Loucy (cell line): ENCODE measurements around the gene CPPED1.

Experiments used
- H2AFZ ChIP-seq: fragments of 200-600 bp; sonication (generic); 2 replicates; pipeline ENCODE4 v1.6.0; 2016; ENCODE audit warnings: antibody characterized with exemption, mild to moderate bottlenecking, low read length, moderate library complexity
- H3F3A ChIP-seq: fragments of 200-600 bp; 2 replicates; pipeline ENCODE4 v1.6.0; 2016; ENCODE audit warnings: antibody characterized with exemption, low read depth, mild to moderate bottlenecking
- H3K27me3 ChIP-seq: fragments of 200-600 bp; sonication (generic); 2 replicates; pipeline ENCODE4 v1.6.1; 2014; ENCODE audit warnings: low read length, mild to moderate bottlenecking; ENCODE audit not compliant: insufficient read depth, poor library complexity, severe bottlenecking
- H3K36me3 ChIP-seq: fragments of 200-600 bp; sonication (generic); 2 replicates; pipeline ENCODE4 v1.6.1; 2016; ENCODE audit warnings: low read length; ENCODE audit not compliant: insufficient read depth
- H3K4me1 ChIP-seq: fragments of 200-600 bp; sonication (generic); 2 replicates; pipeline ENCODE4 v1.5.1; 2014; ENCODE audit warnings: low read length, mild to moderate bottlenecking; ENCODE audit not compliant: insufficient read depth, poor library complexity, severe bottlenecking
- H3K4me2 ChIP-seq: fragments of 200-600 bp; sonication (generic); 2 replicates; pipeline ENCODE4 v1.6.0; 2014; ENCODE audit warnings: antibody characterized with exemption, low read length, low read depth, mild to moderate bottlenecking; ENCODE audit not compliant: poor library complexity, severe bottlenecking
- H3K4me3 ChIP-seq: fragments of 200-600 bp; sonication (generic); 2 replicates; pipeline ENCODE4 v1.5.1; 2014; ENCODE audit warnings: low read length, mild to moderate bottlenecking, mixed read lengths; ENCODE audit not compliant: poor library complexity, severe bottlenecking
- H3K79me2 ChIP-seq: fragments of 200-600 bp; sonication (generic); 2 replicates; pipeline ENCODE4 v1.6.1; 2014; ENCODE audit warnings: low read length; ENCODE audit not compliant: insufficient read depth
- H3K9ac ChIP-seq: fragments of 200-600 bp; sonication (generic); 2 replicates; pipeline ENCODE4 v1.6.0; 2014; ENCODE audit warnings: mild to moderate bottlenecking, low read depth, low read length, moderate library complexity; ENCODE audit not compliant: poor library complexity, severe bottlenecking
- H3K9me2 ChIP-seq: fragments of 200-600 bp; sonication (generic); replicated peaks from 2 replicates; pipeline ENCODE4 v1.6.1; 2016; ENCODE audit warnings: low read depth, low read length, mixed read lengths
- H3K9me3 ChIP-seq: fragments of 200-600 bp; sonication (generic); 2 replicates; pipeline ENCODE4 v1.6.1; 2014; ENCODE audit warnings: mild to moderate bottlenecking, antibody characterized with exemption, low read length, low read depth; ENCODE audit not compliant: insufficient read depth
- H4K20me1 ChIP-seq: fragments of 200-600 bp; sonication (generic); 2 replicates; pipeline ENCODE4 v1.6.0; 2014; ENCODE audit warnings: antibody characterized with exemption, low read length, mild to moderate bottlenecking; ENCODE audit not compliant: insufficient read depth, poor library complexity, severe bottlenecking
- CTCF ChIP-seq: fragments of 200-600 bp; sonication (generic); conservative IDR thresholded peaks from 2 replicates; pipeline ENCODE4 v1.5.1; 2014; ENCODE audit warnings: mild to moderate bottlenecking, antibody characterized with exemption, low read length
- EZH2phosphoT487 ChIP-seq: fragments of 200-600 bp; IDR thresholded peaks from 2 replicates; pipeline ENCODE4 v1.6.1; 2018; ENCODE audit warnings: antibody characterized with exemption, mild to moderate bottlenecking, moderate library complexity, borderline replicate concordance

Gene CPPED1

GRCh38 chr16:12729448-12729847, 74.2 kb downstream of the CPPED1 start:
- H3K27me3 ChIP-seq: no peaks in the 10 kb centered on the region
- no peak overlapping the region for H3K9ac ChIP-seq
- no peaks in the 10 kb centered on the region for H4K20me1 ChIP-seq
- TF ChIP-seq EZH2phosphoT487 (no peak), CTCF (no peak)
- no peak overlapping the region for H3K4me2 ChIP-seq
- no peaks in the 10 kb centered on the region for H3K36me3 ChIP-seq
- no peaks in the 10 kb centered on the region for H3F3A ChIP-seq
- no peak overlapping the region for H2AFZ ChIP-seq
- no peaks in the 10 kb centered on the region for H3K79me2 ChIP-seq
- H3K4me1 ChIP-seq: no peaks in the 10 kb centered on the region
- no peaks in the 10 kb centered on the region for H3K9me2 ChIP-seq
- H3K4me3 ChIP-seq: no peak overlapping the region
- H3K9me3 ChIP-seq: no peaks in the 10 kb centered on the region; the same call in 1 of the 2 replicates

- no peaks in the 10 kb centered on the region for H4K20me1 ChIP-seq
- no peak overlapping the region for H3K9ac ChIP-seq
- H3F3A ChIP-seq: no peaks in the 10 kb centered on the region
- no peak overlapping the region for H2AFZ ChIP-seq
- no peaks in the 10 kb centered on the region for H3K27me3 ChIP-seq
- TF ChIP-seq CTCF: no peak
- TF ChIP-seq EZH2phosphoT487: no peak
- H3K9me2 ChIP-seq: no peaks in the 10 kb centered on the region
- no peaks in the 10 kb centered on the region for H3K36me3 ChIP-seq
- no peak overlapping the region for H3K4me2 ChIP-seq
- H3K79me2 ChIP-seq: no peaks in the 10 kb centered on the region
- H3K9me3 ChIP-seq: no peaks in the 10 kb centered on the region; the same call in 1 of the 2 replicates
- H3K4me1 ChIP-seq: no peaks in the 10 kb centered on the region
- no peak overlapping the region for H3K4me3 ChIP-seq
Measured at GRCh38 chr16:12728469-12728868, 75.2 kb downstream of the CPPED1 start.

GRCh38 chr16:12724226-12724625, 79.5 kb downstream of the CPPED1 start:
- no peaks in the 10 kb centered on the region for H3K27me3 ChIP-seq
- no peak overlapping the region for H3K9ac ChIP-seq
- H2AFZ ChIP-seq: no peak overlapping the region
- no peaks in the 10 kb centered on the region for H3K36me3 ChIP-seq
- H3K4me3 ChIP-seq: no peak overlapping the region
- H3F3A ChIP-seq: no peaks in the 10 kb centered on the region
- no peak overlapping the region for H3K4me2 ChIP-seq
- no peaks in the 10 kb centered on the region for H3K79me2 ChIP-seq
- no peaks in the 10 kb centered on the region for H4K20me1 ChIP-seq
- no peaks in the 10 kb centered on the region for H3K9me2 ChIP-seq
- TF ChIP-seq CTCF (no peak), EZH2phosphoT487 (no peak)
- no peaks in the 10 kb centered on the region for H3K4me1 ChIP-seq
- H3K9me3 ChIP-seq: no peaks in the 10 kb centered on the region
